Activated CD8-positive, alpha-beta T cell treated with anti-CD3 and anti-CD28 coated beads, Interleukin-2, amount 10 ng/mL, durations not matched to agents 7 days and 5 days (primary cell): Measurements from ENCODE around the gene CYP2E1. TPM values are rescaled to one million over a fixed set of nuclear protein-coding genes. Genes with fewer than 3 reads are reported as not detected.

Experiments
- total RNA-seq, 2 experiments: library from RNA; stranded (reverse); gene quantifications; one replicate each; pipeline ENCODE4 v1.2.3, GENCODE V29; 2021

CYP2E1 gene
- total RNA-seq, 2 experiments from 2014 or later: 0.13 TPM; not detected in 1

Other genes with a start within 250 kb of the CYP2E1 start
- 10 to 100 TPM; 53.5 to 59.0 TPM for gene TUBGCP2, start 218.5 kb upstream of the CYP2E1 start, total RNA-seq
- gene ZNF511, start 218.4 kb upstream of the CYP2E1 start, total RNA-seq: 10 to 100 TPM; 61.4 to 62.6 TPM
- not detected for gene CALY, start 190.5 kb upstream of the CYP2E1 start, total RNA-seq
- not detected for gene PRAP1, start 180.0 kb upstream of the CYP2E1 start, total RNA-seq
- 10 to 100 TPM; 12.4 to 13.4 TPM for gene FUOM, start 169.3 kb upstream of the CYP2E1 start, total RNA-seq
- gene ECHS1, start 154.0 kb upstream of the CYP2E1 start, total RNA-seq: 10 to 100 TPM; 47.0 to 48.5 TPM
- gene PAOX, start 148.1 kb upstream of the CYP2E1 start, total RNA-seq: 1 to 10 TPM; 5.8 to 6.5 TPM
- 10 to 100 TPM; 51.8 to 54.8 TPM for gene MTG1, start 133.2 kb upstream of the CYP2E1 start, total RNA-seq
- gene SPRN, start 102.7 kb upstream of the CYP2E1 start, total RNA-seq: not detected
- gene SCART1, start 73.4 kb upstream of the CYP2E1 start, total RNA-seq: 1 to 10 TPM; 2.0 to 2.7 TPM
- gene SYCE1, start 38.2 kb downstream of the CYP2E1 start, total RNA-seq: under 1 TPM in 1 of 2 experiments, not detected in 1; 0.21 TPM
- not detected for gene FRG2B, start 99.4 kb downstream of the CYP2E1 start, total RNA-seq